HepG2 (cell line): Measurements from ENCODE around the gene DUT. TPM values are rescaled to one million over a fixed set of nuclear protein-coding genes. Genes with fewer than 3 reads are reported as not detected.
A peak's percentile ranks its signal among the peaks of the same experiment; 100 is the strongest.

Source experiments
- ATAD3A ChIP-seq: sonication (generic); formaldehyde crosslinking; IDR thresholded peaks from 2 replicates; pipeline ENCODE4 v1.4.0; 2020; ENCODE audit warnings: missing genetic modification reagents
- ATM ChIP-seq: fragments of 450-650 bp; IDR thresholded peaks from 2 replicates; pipeline ENCODE4 v1.7.1; 2017; ENCODE audit warnings: mild to moderate bottlenecking, borderline replicate concordance
- HDAC1 ChIP-seq: sonication (generic); formaldehyde crosslinking; IDR thresholded peaks from 2 replicates; pipeline ENCODE4 v1.5.1; 2020; ENCODE audit warnings: mild to moderate bottlenecking, missing genetic modification reagents
- HNRNPUL1 ChIP-seq: fragments of 200-400 bp; formaldehyde crosslinking; IDR thresholded peaks from 2 replicates; pipeline ENCODE4 v1.6.1; 2017; ENCODE audit warnings: low read depth, mild to moderate bottlenecking, low read length, moderate library complexity
- IRF9 ChIP-seq: sonication (generic); formaldehyde crosslinking; IDR thresholded peaks from 2 replicates; pipeline ENCODE4 v1.8.0; 2022; ENCODE audit warnings: missing genetic modification reagents, mild to moderate bottlenecking, borderline replicate concordance
- MEF2D ChIP-seq: sonication (generic); formaldehyde crosslinking; IDR thresholded peaks from 2 replicates; pipeline ENCODE4 v1.5.1; 2020; ENCODE audit warnings: mild to moderate bottlenecking, missing genetic modification reagents
- NFE2L2 ChIP-seq: fragments of 150-350 bp; IDR thresholded peaks from 2 replicates; pipeline ENCODE4 v1.6.1; 2014; ENCODE audit warnings: low read length
- NR1H2 ChIP-seq: sonication (generic); formaldehyde crosslinking; IDR thresholded peaks from 2 replicates; pipeline ENCODE4 v1.8.1; 2022; ENCODE audit warnings: low read depth, missing genetic modification reagents, borderline replicate concordance
- ONECUT2 ChIP-seq: sonication (generic); formaldehyde crosslinking; IDR thresholded peaks from 2 replicates; pipeline ENCODE4 v1.4.0; 2020; ENCODE audit warnings: missing genetic modification reagents
- RNF2 ChIP-seq: fragments of 450-650 bp; conservative IDR thresholded peaks from 2 replicates; pipeline ENCODE4 v1.6.1; 2016; ENCODE audit warnings: low read depth
- SIN3B ChIP-seq: fragments of 150-350 bp; IDR thresholded peaks from 2 replicates; pipeline ENCODE4 v1.6.1; 2014; ENCODE audit warnings: low read length
- SRY ChIP-seq: sonication (generic); formaldehyde crosslinking; IDR thresholded peaks from 2 replicates; pipeline ENCODE4 v1.8.0; 2022; ENCODE audit warnings: mild to moderate bottlenecking, missing genetic modification reagents
- TARDBP ChIP-seq: sonication (generic); formaldehyde crosslinking; IDR thresholded peaks from 2 replicates; pipeline ENCODE4 v1.8.0; 2022; ENCODE audit warnings: mild to moderate bottlenecking, missing genetic modification reagents
- TFDP2 ChIP-seq: sonication (generic); formaldehyde crosslinking; IDR thresholded peaks from 2 replicates; pipeline ENCODE4 v1.4.0; 2020; ENCODE audit warnings: missing genetic modification reagents
- ZNF503 ChIP-seq: sonication (generic); formaldehyde crosslinking; IDR thresholded peaks from 2 replicates; pipeline ENCODE4 v1.4.0; 2020; ENCODE audit warnings: missing genetic modification reagents
- ZNF607 ChIP-seq: sonication (generic); formaldehyde crosslinking; IDR thresholded peaks from 2 replicates; pipeline ENCODE4 v1.5.1; 2020; ENCODE audit warnings: missing genetic modification reagents, mild to moderate bottlenecking, borderline replicate concordance
- ZSCAN21 ChIP-seq: sonication (generic); formaldehyde crosslinking; IDR thresholded peaks from 2 replicates; pipeline ENCODE4 v1.8.0; 2022; ENCODE audit warnings: mild to moderate bottlenecking, missing genetic modification reagents, moderate library complexity, borderline replicate concordance
- polyA plus RNA-seq, 8 experiments: library from polyadenylated mRNA; depleted of rRNA in 3 of 8; stranded (reverse) in 7 of 8; unstranded in 1 of 8; fragments of >200 nt; fragmentation: Illumina TruSeq in 4 of 8; extraction: Trizol in 4 of 8; gene quantifications; 2 replicates each; pipeline versions ENCODE4 v1.2.1 to v1.2.3, GENCODE V29; 2011 to 2016; ENCODE audit warnings: low read depth in 4 of 8, missing spikeins in 1 of 8, mixed read lengths in 1 of 8; ENCODE audit not compliant: insufficient read depth in 1 of 8
- total RNA-seq, 5 experiments: library from RNA; depleted of rRNA; stranded (reverse); fragments of >200 nt; fragmentation: Illumina TruSeq; extraction: Trizol; gene quantifications; 2 replicates each; pipeline ENCODE4 v1.2.3, GENCODE V29; 2016; ENCODE audit warnings: low read depth in 1 of 5
- TF ChIP-seq, protein P1 (sequence below): sonication (generic); formaldehyde crosslinking; IDR thresholded peaks from 2 replicates; pipeline ENCODE4 v1.4.0; 2020; ENCODE audit warnings: missing genetic modification reagents
- TF ChIP-seq, protein P2 (sequence below): sonication (generic); formaldehyde crosslinking; IDR thresholded peaks from 2 replicates; pipeline ENCODE4 v1.4.0; 2020; ENCODE audit warnings: missing genetic modification reagents

The DUT gene
- total and polyA plus RNA-seq, 2 of the 13 experiments (the other 11 are each of a cell fraction or from before 2014, with no cell fraction given): 36.7 to 131 TPM

- TF ChIP-seq, protein P1, sequence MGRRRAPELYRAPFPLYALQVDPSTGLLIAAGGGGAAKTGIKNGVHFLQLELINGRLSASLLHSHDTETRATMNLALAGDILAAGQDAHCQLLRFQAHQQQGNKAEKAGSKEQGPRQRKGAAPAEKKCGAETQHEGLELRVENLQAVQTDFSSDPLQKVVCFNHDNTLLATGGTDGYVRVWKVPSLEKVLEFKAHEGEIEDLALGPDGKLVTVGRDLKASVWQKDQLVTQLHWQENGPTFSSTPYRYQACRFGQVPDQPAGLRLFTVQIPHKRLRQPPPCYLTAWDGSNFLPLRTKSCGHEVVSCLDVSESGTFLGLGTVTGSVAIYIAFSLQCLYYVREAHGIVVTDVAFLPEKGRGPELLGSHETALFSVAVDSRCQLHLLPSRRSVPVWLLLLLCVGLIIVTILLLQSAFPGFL (CRISPR knock-in tag): no peak
- TF ChIP-seq SIN3B (no peak), SRY (CRISPR knock-in tag) (peak; percentile 79; the same call in 1 of the 2 replicates), HDAC1 (CRISPR knock-in tag) (no peak; the same call in 1 of the 2 replicates), IRF9 (CRISPR knock-in tag) (no peak), TARDBP (CRISPR knock-in tag) (no peak), ATM (no peak), ONECUT2 (CRISPR knock-in tag) (0 out of 2 replicates have a peak, but pooled peaks have one; percentile 24), HNRNPUL1 (no peak), ATAD3A (CRISPR knock-in tag) (no peak), RNF2 (0 out of 2 replicates have a peak, but pooled peaks have one; percentile 70), ZNF503 (CRISPR knock-in tag) (no peak), MEF2D (CRISPR knock-in tag) (no peak), ZNF607 (CRISPR knock-in tag) (no peak), NR1H2 (CRISPR knock-in tag) (peak; percentile 27; the same call in 1 of the 2 replicates), NFE2L2 (no peak), ZSCAN21 (CRISPR knock-in tag) (peak; percentile 68), TFDP2 (0 out of 2 replicates have a peak, but pooled peaks have one; percentile 34)
- TF ChIP-seq, protein P2, sequence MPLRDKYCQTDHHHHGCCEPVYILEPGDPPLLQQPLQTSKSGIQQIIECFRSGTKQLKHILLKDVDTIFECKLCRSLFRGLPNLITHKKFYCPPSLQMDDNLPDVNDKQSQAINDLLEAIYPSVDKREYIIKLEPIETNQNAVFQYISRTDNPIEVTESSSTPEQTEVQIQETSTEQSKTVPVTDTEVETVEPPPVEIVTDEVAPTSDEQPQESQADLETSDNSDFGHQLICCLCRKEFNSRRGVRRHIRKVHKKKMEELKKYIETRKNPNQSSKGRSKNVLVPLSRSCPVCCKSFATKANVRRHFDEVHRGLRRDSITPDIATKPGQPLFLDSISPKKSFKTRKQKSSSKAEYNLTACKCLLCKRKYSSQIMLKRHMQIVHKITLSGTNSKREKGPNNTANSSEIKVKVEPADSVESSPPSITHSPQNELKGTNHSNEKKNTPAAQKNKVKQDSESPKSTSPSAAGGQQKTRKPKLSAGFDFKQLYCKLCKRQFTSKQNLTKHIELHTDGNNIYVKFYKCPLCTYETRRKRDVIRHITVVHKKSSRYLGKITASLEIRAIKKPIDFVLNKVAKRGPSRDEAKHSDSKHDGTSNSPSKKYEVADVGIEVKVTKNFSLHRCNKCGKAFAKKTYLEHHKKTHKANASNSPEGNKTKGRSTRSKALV (CRISPR knock-in tag): peak; percentile 74; the same call in 1 of the 2 replicates
Observed at GRCh38 chr15:48330855-48331795, at the start of gene DUT (continued).
